Activated CD8-positive, alpha-beta T cell treated with anti-CD3 and anti-CD28 coated beads for 36 hours (primary cell): ENCODE data around the gene RNU1-4. TPM values are rescaled to one million over a fixed set of nuclear protein-coding genes. Genes with fewer than 3 reads are reported as not detected.
"Not testable (repeated sequence)": the region's sequence is repeated elsewhere in the genome, so short reads cannot be mapped to it uniquely, and the experiment has no call there.

Experiments used
- ATAC-seq: fragments of 200-7000 bp; cut with Tn5 transposase; one replicate; pipeline ENCODE4 v1.10.0; 2021; ENCODE audit warnings: mild to moderate bottlenecking, moderate library complexity
- CTCF ChIA-PET: fragments of 350-600 bp; sonication (Branson Sonifier 250); formaldehyde crosslinking; loops from one replicate; lab custom pipeline; 2021; ENCODE audit warnings: antibody characterized with exemption; lab: Charles Lee
- POLR2A ChIA-PET: fragments of 350-600 bp; sonication (Branson Sonifier 250); formaldehyde crosslinking; loops from one replicate; lab custom pipeline; 2021; ENCODE audit warnings: antibody characterized with exemption; lab: Charles Lee
- DNase-seq: peaks from one replicate; pipeline ENCODE4 v3.0.0-alpha.2; 2020
- H3K27ac Mint-ChIP-seq: one replicate; pipeline ENCODE4 v1.8.0; 2021; ENCODE audit warnings: mild to moderate bottlenecking, mixed read lengths
- H3K27me3 Mint-ChIP-seq: one replicate; pipeline ENCODE4 v1.8.0; 2021; ENCODE audit warnings: mixed read lengths
- H3K36me3 Mint-ChIP-seq: one replicate; pipeline ENCODE4 v1.8.0; 2021; ENCODE audit warnings: low read depth, mixed read lengths
- H3K4me1 Mint-ChIP-seq: one replicate; pipeline ENCODE4 v1.8.0; 2021; ENCODE audit warnings: low read depth, mixed read lengths
- H3K4me3 Mint-ChIP-seq: one replicate; pipeline ENCODE4 v1.8.0; 2021; ENCODE audit warnings: mild to moderate bottlenecking, moderate library complexity, mixed read lengths
- H3K9me3 Mint-ChIP-seq: one replicate; pipeline ENCODE4 v1.8.0; 2021; ENCODE audit warnings: mixed read lengths
- intact Hi-C: fragments of 100-400 bp; cut with micrococcal nuclease; formaldehyde crosslinking; loops from one replicate; pipeline ENCODE4 v1.10.0; 2022
- total RNA-seq, 2 experiments: library from RNA; stranded (reverse); gene quantifications; one replicate each; pipeline ENCODE4 v1.2.3, GENCODE V29; 2021

Gene RNU1-4
- total RNA-seq, 2 experiments from 2014 or later = 820 to 1,043 TPM

DNA sequence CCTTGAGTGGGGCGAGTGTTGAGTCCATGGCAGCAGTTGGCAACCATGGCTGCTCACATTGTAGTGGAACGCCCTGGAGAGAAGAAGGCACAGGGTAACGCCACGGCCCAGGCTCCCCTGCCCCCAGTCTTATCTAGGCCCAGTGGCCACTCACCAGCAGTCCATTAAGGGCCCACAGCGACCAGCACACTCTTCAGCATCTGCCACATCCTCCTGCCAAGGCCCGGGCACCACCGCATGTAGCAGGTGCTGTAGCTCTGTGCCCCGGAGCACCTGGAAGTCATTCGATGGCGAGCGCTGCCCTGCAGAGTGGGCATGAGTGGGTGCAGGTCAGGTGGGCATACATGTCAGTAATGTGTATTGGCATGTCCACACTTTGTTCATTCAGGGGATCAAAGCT is 20.5 kb downstream of the RNU1-4 start:
- DNase-seq, H3K36me3 Mint-ChIP-seq, H3K4me1 Mint-ChIP-seq, intact Hi-C loops, H3K4me3 Mint-ChIP-seq, H3K27ac Mint-ChIP-seq, H3K27me3 Mint-ChIP-seq, CTCF ChIA-PET, ATAC-seq, POLR2A ChIA-PET, H3K9me3 Mint-ChIP-seq: not testable (repeated sequence)

DNA sequence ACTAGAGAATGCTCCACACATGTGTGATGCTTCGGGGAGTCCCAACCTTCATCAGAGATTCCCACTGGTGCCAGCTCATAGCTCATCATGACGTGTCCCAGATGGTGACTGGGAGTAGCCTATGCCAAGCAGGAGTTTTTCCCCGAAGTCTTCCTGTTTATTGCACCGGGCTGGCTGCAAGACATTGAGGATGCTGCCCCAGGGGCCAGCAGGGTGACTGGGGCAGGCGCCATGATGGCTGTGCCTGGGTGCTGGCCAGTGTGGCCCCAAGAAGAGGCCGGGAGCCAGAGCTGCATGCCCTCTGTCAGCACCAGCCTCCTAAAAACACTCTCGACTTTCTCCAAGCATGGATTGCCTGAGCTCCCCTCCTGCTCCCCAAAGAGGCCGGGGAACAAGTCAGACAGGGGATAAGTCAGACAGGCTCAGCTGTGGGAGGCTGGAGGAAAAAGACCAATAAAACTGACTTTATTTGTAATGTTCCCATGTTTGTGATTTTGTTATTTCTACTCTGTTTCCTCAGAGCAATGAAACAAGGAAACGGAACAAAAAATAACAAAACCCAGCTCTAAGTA is 24.0 kb downstream of the RNU1-4 start:
- DNase-seq, H3K4me1 Mint-ChIP-seq, POLR2A ChIA-PET, H3K4me3 Mint-ChIP-seq, ATAC-seq, H3K27me3 Mint-ChIP-seq, CTCF ChIA-PET, H3K36me3 Mint-ChIP-seq, intact Hi-C loops, H3K9me3 Mint-ChIP-seq, H3K27ac Mint-ChIP-seq: not testable (repeated sequence)

DNA sequence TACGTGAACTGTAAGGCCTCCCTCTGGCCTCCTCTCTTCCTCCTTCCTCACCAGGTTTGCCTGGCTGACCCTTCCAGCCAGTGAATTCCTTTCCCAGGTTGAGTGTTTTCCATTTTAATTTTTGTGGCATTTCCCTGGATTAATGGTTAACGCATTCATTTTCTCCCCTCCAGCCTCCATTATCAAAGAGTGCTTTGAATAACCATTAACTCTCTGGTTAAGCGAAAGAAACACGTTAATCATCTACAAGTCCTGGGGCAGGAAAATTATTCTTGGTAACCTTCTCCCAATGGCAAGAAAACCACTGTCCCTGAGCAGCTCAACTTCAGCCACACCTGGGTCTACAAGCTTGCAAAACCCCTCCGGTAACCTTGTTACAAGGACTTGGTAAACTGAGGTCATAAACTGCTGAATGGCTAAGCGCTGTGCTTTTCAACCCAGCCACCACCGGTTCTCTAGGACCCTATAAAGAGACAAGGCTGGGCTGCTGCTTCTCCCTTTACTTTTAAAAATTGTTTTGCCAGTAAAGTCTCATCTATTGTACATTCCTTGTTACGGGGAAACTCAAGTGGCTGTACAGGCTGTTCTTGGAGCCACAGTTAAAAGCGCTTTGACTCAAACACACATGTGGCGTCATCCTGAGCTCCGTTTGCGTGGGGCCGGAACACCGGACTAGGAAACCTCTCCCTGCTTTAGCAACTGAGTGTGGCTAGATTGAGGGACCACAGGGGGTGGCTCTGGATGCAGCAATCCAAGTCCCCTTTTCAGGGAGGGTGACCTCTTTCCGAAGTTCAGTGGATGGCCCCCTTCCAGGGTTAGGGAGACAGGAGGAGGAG is 24.7 kb downstream of the RNU1-4 start:
- CTCF ChIA-PET, H3K36me3 Mint-ChIP-seq, H3K27ac Mint-ChIP-seq, DNase-seq, intact Hi-C loops, H3K4me3 Mint-ChIP-seq, H3K9me3 Mint-ChIP-seq, H3K4me1 Mint-ChIP-seq, ATAC-seq, H3K27me3 Mint-ChIP-seq, POLR2A ChIA-PET: not testable (repeated sequence)

DNA sequence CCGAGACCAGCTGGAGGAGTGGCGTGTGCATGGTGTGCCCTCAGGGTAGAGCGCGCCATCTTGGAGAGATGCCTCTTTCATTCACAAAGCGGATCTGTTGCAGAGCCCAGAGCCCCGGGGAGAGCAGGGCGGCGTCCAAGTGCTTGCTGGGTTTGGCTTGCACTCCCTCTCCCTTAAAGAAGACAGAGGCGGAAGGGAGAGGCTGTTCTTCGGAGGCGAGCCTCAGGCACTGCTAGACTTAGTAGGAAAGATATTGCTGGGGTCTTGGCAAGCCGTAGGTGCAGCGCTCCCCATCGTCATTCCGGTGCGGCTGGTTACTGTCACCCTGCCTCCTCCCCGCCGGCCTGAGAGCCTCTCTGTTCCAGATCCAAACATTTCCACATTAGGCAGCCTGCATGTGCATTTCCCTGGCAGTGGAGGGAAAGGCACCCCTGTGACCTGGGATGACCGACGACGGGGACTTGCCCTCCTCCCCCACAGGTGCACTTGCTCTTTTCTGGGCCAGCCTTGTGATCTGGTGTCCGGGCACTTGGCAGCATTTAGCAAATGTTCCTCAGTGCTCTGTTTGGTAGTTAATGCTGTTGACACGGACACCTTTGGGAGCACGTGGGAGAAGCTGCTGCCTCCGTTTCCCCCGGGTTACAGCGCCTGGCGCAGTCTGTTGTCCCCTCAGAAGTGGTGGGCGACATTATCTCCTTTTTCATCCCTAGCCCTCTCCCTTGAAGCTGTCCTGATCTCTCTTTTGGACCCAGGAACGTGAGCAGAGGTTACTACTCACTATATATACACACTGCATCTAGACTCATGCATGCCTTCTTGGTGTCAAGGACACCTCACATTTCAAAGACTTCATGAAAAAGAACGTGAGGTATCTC is 25.7 kb downstream of the RNU1-4 start:
- POLR2A ChIA-PET, ATAC-seq, intact Hi-C loops, CTCF ChIA-PET, H3K4me3 Mint-ChIP-seq, H3K9me3 Mint-ChIP-seq, H3K36me3 Mint-ChIP-seq, H3K27me3 Mint-ChIP-seq, H3K4me1 Mint-ChIP-seq, H3K27ac Mint-ChIP-seq, DNase-seq: not testable (repeated sequence)

DNA sequence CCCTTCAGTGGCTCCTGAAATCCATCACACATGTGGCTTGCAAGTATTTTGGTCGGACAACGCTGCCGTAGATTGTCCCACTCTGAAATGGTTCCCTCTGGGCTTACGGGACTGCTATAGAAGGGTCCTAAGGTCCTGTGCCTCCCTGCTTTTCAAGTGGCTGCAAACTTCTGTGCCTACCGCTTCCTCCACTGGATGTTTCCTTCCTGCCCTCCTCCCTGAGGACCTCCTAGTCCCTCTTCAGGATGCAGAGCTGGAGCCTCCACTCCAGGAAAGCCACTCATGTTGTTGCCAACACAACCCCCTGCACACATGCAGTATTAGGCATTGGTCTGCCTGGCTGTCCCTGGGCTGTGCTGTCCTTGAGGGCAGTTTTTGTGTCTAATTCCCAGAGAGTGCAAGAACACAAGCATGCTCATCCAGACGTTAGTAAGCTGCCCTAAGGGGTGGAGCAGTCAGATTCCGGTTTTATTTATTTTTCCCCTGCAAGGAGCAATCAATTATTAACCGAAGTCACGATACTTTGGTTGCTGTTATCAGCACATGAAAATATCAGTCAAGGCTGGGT is 26.5 kb downstream of the RNU1-4 start:
- intact Hi-C loops, POLR2A ChIA-PET, ATAC-seq, H3K27me3 Mint-ChIP-seq, DNase-seq, H3K36me3 Mint-ChIP-seq, H3K4me1 Mint-ChIP-seq, CTCF ChIA-PET, H3K27ac Mint-ChIP-seq, H3K9me3 Mint-ChIP-seq, H3K4me3 Mint-ChIP-seq: not testable (repeated sequence)

DNA sequence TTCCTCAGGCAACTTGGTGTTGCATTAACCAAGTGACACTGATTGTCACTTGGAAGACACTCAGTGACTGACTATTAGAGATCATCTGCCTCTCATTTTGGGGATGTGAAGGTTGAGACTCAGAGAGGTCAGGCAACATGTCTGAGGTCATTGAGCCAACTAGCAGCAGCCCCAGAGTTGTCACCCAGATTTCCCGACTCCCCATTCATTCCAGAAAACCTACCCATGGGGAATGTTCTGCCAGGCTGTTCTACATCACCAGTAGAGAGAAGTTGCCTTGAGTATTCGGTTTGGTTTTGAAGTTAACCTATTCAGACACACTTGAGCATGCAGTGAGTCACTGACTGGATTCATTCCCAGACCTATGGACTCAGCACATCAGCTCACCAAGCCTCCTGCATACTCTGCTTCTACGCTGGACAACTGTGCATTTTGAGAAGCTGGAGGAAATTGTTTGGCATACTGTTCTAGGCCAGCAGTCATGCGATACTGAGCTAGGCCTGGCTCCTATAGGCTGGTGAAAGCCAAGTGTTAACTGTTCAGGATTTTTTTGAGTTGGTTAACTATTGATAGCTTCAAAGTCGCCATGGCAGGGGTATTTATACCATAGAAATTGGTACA is 29.9 kb downstream of the RNU1-4 start:
- H3K4me1 Mint-ChIP-seq, intact Hi-C loops, H3K36me3 Mint-ChIP-seq, DNase-seq, H3K27ac Mint-ChIP-seq, POLR2A ChIA-PET, ATAC-seq, H3K4me3 Mint-ChIP-seq, CTCF ChIA-PET, H3K27me3 Mint-ChIP-seq, H3K9me3 Mint-ChIP-seq: not testable (repeated sequence)

DNA sequence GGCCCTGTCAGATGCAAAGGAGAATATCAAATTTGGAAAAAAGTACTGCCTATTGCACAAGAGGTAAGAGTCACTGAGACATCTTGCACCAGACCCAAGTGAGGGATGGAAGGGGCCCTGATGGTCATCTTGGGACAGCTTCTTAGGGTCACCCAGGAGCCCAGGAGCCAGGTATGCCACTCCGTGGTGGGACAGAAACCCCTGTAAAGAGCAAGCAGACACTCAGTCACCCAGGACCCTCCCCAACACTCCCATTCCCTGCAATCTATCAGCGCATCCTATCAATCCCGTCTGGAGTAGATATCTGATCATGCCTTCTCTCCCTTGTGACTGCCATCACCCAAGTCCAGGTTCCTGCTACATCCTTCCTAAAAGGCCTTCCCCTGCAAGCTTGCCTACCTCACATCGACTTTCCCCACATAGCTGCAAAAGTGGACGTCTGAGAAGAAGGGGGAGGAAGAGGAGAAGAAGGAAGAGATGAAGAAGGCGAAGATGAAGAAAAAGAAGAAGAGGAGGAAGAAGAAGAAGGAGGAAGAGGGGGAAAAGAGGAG is 30.7 kb downstream of the RNU1-4 start:
- H3K27me3 Mint-ChIP-seq, ATAC-seq, H3K27ac Mint-ChIP-seq, CTCF ChIA-PET, intact Hi-C loops, H3K4me1 Mint-ChIP-seq, POLR2A ChIA-PET, DNase-seq, H3K36me3 Mint-ChIP-seq, H3K4me3 Mint-ChIP-seq, H3K9me3 Mint-ChIP-seq: not testable (repeated sequence)

DNA sequence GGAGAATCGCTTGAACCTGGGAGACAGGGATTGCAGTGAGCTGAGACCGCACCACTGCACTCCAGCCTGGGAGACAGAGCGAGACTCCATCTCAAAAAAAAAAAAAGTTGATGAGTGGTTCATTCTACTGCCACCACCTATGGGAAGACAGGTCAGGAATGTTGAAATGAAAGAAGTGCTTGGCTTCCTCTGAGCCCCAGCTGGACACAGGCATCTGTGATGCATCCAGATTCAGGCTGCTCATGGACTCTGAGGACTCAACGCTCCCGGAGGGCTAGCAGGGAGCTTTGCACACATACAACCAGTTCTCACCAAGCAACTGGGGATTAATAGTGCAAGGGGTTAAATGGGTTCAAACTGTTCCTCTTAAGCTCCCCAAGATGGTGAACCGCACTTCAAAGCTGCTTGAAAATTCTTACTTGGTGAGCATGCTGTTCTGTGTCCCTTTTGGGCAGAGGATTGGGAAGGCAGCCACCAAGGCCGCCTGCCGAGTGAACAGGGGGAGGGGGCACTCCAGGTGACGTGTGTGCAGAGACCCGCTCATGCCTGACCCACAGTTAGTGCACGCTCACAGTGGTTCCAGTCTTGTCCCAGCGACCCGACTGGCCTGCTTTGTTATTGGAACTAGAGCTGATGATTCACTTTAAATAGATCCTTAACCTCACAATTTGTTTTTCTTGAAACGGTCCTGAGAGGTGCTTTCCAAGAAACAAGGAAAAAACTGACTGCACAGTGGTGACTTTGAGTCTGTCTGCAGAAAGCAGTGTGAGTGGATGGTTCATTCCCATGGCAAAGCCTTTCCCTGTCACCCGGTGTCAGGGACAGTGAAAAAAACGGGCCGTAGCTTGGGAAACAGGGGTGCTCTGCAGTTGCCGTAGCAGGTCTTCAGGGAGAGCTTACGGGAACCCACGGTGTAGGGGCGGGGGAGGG is 32.2 kb downstream of the RNU1-4 start:
- H3K27ac Mint-ChIP-seq, H3K36me3 Mint-ChIP-seq, H3K9me3 Mint-ChIP-seq, H3K4me3 Mint-ChIP-seq, H3K27me3 Mint-ChIP-seq, intact Hi-C loops, H3K4me1 Mint-ChIP-seq, DNase-seq, CTCF ChIA-PET, POLR2A ChIA-PET: not testable (repeated sequence)
- ATAC-seq = peak; percentile 53

DNA sequence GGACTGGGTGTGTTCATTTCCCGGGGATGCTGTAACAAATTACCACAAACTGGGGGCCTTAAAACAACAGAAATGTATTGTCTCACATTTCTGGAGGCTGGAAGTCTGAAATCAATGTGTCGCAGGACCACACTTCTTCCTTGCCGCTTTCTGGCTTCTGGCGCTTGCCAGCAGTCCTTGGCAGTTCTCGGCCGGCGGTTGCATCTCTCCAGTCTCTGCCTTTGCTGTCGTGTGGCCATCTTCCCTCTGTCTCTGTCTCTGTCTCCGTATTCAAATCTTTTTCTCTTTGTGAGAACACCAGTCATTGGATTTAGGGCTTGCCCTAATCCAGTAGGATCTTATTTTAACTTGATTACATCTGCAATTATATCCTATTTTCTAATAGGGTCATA is 32.9 kb downstream of the RNU1-4 start:
- CTCF ChIA-PET, intact Hi-C loops: not testable (repeated sequence)

DNA sequence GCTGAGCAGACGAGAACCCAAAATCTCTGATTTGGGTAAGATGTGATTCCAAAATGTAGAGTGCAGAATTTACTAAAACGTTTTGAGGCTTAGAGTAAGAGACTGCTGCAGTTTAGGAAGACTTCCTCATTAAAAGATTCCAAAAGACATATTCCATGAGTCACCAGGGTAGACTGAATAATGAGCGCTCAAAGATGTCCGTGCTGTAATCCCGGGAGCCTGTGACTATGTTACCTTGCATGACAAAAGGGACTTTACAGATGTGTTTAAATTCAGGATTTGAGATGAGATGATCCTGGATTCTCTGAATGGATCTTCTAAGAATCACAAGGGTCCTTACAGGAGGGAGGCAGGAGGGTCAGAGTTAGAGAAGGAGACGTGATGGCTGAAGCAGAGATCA is 33.4 kb downstream of the RNU1-4 start:
- H3K4me3 Mint-ChIP-seq, intact Hi-C loops, POLR2A ChIA-PET, CTCF ChIA-PET, H3K36me3 Mint-ChIP-seq, ATAC-seq, H3K27ac Mint-ChIP-seq, H3K4me1 Mint-ChIP-seq, H3K9me3 Mint-ChIP-seq, DNase-seq: not testable (repeated sequence)
- peaks cover 14% of the 10 kb centered on the region for H3K27me3 Mint-ChIP-seq

More for the DNA sequence above, 32.9 kb downstream of the RNU1-4 start:
- H3K4me1 Mint-ChIP-seq, H3K4me3 Mint-ChIP-seq, H3K9me3 Mint-ChIP-seq, DNase-seq, H3K36me3 Mint-ChIP-seq, POLR2A ChIA-PET, H3K27ac Mint-ChIP-seq, ATAC-seq: not testable (repeated sequence)
- H3K27me3 Mint-ChIP-seq = peaks cover 14% of the 10 kb centered on the region
